ENCODE data around the gene MMS22L. TPM values are rescaled to one million over a fixed set of nuclear protein-coding genes. Genes with fewer than 3 reads are reported as not detected.
"Not testable (repeated sequence)": the region's sequence is repeated elsewhere in the genome, so short reads cannot be mapped to it uniquely, and the experiment has no call there.

The MMS22L gene
- total RNA-seq, 1 donor from 2014 or later: 33.2 TPM

- DNase-seq (ENCODE audit: low spot score): no peak
Measured at GRCh38 chr6:97222903-97223302, 60.1 kb downstream of the MMS22L start.

DNA sequence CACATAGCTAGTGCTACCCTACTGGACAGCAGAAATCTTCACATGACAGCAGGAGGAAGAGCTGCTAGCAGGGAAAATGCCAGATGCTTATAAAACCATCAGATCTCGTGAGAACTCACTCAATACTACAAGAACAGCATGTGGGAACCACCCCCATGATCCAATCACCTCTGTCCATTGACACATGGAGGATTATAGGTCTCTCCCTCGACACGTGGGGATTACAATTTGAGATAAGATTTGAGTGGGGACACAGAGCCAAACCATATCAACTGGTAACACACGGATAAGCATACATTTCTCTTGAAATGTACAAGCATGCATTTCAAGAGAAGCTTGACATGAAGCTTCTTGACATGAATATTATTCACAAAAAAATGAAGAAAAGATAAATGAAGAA is 64.1 kb downstream of the MMS22L start:
- no peak for DNase-seq (ENCODE audit: low spot score)

GRCh38 chr6:97215157-97215769 is 67.8 kb downstream of the MMS22L start:
- DNase-seq (ENCODE audit: low spot score): peak; percentile 78

- DNase-seq (ENCODE audit: low spot score): peak; percentile 56
Measured at GRCh38 chr6:97214671-97215070, 68.3 kb downstream of the MMS22L start.

DNA sequence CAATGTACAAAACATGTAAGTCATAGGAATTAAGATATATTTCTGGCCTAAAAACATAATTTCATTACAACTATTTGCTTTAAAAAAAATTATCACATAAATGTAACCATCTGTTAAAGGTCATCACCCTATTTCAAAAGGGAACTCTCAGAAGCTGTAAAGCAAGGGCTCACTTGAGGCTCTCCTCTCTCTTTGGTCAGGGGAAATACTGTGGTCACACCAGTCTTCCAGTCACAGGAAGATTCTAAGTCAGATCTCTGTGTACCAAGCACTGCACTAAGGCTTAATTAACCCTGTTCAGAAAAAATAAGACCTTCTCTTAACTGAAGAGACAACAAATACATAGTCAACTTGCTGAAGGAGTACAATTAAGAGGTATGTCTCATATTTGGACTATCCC is 75.6 kb downstream of the MMS22L start:
- no peak for DNase-seq (ENCODE audit: low spot score)

GRCh38 chr6:97205966-97206365 is 77.0 kb downstream of the MMS22L start:
- peak; percentile 36 for DNase-seq (ENCODE audit: low spot score)

GRCh38 chr6:97203343-97203742 is 79.7 kb downstream of the MMS22L start:
- DNase-seq (ENCODE audit: low spot score): peak; percentile 97

DNA sequence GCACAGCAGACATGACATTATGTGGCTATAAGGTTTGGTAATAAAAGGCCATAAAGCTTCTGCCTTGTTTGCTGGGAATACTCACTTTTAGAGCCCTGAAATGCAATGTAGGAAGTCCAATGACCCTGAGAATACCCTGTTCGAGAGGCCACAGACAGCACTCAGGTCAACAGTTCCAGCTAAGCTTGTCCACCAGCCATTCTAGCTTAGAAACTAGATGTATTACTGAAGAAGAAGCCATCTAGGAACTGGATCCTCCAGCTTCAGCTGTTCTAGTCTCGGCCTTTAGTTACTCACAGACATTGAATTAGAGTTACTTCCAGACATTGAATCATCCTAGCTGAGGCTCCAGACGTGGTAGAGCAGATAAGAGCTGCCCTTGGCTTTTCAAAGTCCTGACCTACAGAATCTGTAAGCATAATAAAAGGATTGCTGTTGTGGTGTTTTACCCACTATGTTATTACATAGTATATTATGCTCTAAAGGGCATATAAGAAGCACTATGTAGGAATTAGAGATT is 84.9 kb downstream of the MMS22L start:
- peak; percentile 91 for DNase-seq (ENCODE audit: low spot score)

DNA sequence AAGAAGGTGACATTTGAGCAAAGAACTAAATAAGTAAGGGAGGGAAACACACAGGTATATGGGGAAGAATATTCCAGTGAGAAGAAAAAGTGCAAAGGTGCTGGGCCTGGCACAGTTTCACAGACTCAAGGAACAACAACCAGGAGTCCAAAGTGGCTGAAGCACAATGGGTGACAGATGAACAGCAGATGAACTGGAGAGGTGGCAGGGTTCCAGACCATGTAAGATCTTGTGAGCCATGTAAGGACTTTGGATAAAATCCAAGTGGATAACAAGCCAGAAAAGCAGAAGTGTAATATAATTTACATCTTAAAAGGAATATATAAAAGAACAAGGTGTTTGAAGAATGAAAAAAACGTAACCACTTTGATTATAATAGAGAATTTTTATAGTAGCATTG is 87.9 kb downstream of the MMS22L start:
- DNase-seq (ENCODE audit: low spot score): no peak

GRCh38 chr6:97189767-97190166 is 93.2 kb downstream of the MMS22L start:
- DNase-seq (ENCODE audit: low spot score): peak; percentile 56

DNA sequence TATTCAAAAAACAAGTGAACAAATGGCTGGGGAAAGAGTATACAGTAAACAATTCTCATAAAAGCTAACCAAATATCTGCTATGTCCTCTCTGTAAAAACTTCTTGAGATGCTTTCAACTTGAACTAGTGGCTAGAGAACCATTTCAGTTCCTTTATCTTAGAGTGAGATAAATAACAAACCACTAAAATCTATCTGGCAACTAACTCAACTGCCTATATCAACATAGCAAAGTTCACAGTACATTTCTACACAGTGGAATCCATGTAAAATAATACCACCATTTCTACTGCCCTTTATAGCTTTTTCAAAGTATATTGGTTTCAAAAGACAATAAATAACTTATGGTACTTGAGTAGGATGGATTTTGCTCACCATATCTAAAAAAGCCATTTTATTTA is 95.1 kb downstream of the MMS22L start:
- DNase-seq (ENCODE audit: low spot score): no peak

- peak; percentile 81 for DNase-seq (ENCODE audit: low spot score)
Measured at GRCh38 chr6:97186416-97186999, 96.5 kb downstream of the MMS22L start.

DNA sequence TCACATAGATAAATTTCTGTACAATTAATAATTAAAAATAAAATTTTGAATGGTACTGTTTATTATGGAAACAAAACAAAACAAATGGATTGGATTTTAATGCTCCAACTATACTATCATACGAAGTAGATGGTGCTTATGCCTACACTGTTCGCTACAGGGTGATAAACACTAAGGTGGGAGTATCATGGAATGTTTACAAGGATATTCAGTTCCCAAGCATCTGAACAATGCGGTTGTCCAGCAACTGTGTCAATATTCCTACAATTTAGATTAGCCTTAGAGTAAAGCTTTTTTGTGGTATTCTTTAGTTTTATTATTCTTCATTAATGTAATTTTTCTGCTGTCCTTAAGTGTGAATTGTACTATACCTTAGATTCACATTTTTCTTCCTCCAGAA is 105.1 kb downstream of the MMS22L start:
- no peak for DNase-seq (ENCODE audit: low spot score)

DNA sequence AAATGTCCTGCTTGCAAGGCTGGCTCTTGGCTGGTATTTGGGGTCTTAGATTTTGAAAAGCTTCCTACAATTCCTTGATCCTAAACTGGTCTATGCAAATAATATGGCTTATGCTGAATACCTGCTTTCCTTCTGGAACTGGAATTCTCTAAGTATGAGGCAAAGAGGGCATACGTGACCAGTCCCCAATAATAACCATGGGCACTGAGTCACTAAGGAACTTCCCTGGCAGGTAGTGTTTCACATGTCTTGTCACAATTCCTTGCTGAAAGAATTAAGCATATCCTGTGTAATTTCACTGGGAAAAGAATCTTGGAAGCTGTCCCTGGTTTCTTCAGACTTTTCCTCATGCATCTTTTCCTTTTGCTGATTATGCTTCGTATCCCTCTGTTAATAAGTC is 106.5 kb downstream of the MMS22L start:
- DNase-seq (ENCODE audit: low spot score): no peak

- DNase-seq (ENCODE audit: low spot score): no peak
Measured at GRCh38 chr6:97175806-97176205, 107.2 kb downstream of the MMS22L start.

GRCh38 chr6:97174471-97174870 is 108.5 kb downstream of the MMS22L start:
- DNase-seq (ENCODE audit: low spot score): no peak

DNA sequence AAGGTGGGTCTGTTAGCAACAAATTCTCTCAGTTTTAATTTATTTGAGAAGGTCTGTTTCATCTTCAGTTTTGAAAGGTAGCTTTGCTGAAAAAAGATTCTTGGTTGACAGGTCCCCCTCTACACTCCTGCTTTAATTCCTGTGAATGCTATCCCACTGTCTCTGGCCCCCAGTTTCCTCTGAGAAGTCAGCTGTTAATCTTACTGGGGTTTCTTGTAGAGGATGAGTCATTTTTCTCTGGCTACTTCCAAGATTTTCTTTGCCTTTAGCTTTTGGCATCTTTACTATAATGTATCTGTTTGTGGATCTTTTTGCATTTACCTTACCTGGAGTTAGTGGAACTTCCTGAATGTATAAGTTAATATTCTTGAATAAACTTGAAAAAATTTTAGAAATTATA is 122.7 kb downstream of the MMS22L start:
- DNase-seq (ENCODE audit: low spot score): no peak

DNA sequence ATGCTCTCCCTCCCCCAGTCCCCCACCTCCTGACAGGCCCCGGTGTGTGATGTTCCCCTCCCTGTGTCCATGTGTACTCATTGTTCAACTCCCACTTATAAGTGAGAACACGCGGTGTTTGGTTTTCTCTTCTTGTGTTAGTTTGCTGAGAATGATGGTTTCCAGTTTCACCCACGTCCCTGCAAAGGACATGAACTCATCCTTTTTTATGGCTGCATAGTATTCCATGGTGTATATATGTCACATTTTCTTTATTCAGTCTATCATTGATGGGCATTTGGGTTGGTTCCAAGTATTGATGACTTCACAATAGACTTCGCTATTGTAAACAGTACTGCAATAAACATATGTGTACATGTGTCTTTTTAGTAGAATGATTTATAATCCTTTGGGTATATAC is 127.6 kb downstream of the MMS22L start:
- not testable (repeated sequence) for DNase-seq (ENCODE audit: low spot score)

GRCh38 chr6:97154015-97154414 is 129.0 kb downstream of the MMS22L start:
- no peak for DNase-seq (ENCODE audit: low spot score)

DNA sequence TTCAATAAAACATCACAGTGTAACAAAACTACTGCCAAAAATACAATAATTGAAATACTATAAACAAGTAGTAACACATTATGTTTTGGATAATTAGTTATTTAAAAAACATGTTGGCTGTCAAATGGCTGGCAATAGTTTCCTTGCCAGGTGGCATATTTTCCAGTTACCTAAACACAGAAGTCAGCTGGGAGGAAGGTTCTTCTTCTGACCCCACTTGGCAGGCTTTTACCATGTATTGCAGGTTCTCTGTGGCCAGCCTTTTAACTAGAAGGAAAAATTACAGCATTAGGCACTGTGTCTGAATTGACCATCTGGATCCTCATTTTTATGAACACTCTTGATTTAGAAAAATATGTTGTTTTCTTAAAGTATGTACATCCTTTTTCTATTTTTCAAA is 131.4 kb downstream of the MMS22L start:
- no peak for DNase-seq (ENCODE audit: low spot score)

DNA sequence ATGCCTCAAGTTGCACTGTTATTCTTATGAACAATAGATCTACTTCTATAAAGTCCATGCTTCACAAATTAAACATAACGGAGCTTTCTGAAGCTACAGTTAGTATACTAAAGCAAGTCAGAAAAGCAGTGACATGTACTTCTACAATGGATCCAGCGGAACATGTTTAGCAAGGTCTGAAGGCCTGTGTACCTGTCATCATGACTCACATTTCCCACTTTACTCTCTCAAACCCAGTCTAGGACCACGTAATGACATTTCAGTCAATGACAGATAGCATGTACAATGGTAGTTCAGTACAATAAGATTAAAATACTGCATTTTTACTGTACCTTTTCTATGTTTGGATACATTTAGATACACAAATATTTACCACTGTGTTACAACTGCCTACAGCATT is 132.1 kb downstream of the MMS22L start:
- DNase-seq (ENCODE audit: low spot score): peak; percentile 21

DNA sequence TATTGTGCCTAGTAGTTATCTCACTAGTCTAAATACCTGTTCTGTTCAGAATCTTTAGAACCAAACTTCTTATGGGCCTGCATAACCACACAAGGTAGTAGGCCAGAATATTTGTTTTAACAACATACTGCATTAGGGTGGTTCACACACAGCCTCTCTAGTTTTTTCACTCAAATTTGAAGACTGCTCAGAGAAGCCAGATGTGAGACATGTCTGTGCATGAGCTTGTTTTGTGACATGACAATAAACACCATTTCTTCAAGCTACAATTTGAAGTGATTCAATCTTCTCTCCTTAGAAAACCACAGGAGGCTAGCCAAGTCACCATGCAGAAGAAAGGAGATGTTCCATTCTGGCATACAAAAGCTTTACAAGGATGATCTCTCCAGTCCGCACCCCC is 135.6 kb downstream of the MMS22L start:
- DNase-seq (ENCODE audit: low spot score): no peak

DNA sequence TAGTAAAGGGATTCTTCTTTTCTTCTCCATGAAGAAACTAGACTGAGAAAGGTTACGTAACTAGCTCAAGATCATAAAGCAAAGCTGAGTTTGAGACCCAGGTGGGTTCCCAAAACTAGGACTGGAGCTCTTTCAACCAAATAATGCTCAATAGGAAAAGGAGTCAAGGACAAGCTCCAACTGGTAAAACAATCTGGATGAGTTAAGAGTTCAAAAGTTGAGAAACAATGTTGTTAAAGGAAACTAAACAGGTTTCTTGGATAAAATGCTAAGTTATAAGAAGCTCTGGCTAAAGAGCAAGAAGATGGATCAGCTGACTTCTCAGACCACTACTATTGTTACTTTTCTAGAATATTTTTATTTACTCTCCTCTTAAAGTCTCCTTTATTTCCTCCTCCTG is 137.3 kb downstream of the MMS22L start:
- DNase-seq (ENCODE audit: low spot score): no peak

DNA sequence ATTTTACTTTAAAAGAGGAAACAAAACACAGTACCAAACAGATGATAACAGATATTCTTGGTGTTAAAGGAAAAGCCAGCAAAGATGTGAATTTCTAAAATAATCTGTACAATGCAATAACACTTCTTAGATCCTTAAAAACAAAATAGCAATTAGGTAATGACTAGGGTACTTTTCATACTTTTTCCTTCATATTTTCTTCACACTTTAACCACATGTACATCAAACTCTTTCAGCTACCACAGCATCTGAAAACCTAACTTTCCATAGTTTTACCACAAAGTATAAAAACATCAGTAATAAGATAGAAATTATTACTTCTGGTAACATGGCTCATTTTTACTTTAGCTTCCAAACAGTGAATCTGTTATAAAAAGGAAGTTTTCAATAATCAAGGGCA is 141.3 kb downstream of the MMS22L start:
- DNase-seq (ENCODE audit: low spot score): no peak
